ENCODE results near the gene SEPHS2. TPM values are rescaled to one million over a fixed set of nuclear protein-coding genes. Genes with fewer than 3 reads are reported as not detected.
A peak's percentile ranks its signal among the peaks of the same experiment; 100 is the strongest.

Gene SEPHS2
- total RNA-seq, 2 donors from 2014 or later, result 93.3 to 156 TPM

GRCh38 chr16:30414159-30414558, 31.5 kb downstream of the SEPHS2 start:
- Histone ChIP-seq H3K36me3 (no peaks in the 10 kb centered on the region), H3K9ac (ENCODE audit: low read depth in 2 of 2, low read length in 2 of 2) (no peak overlapping the region), H3K4me1 (peaks cover 3% of the 10 kb centered on the region), H3K4me3 (no peak overlapping the region), H3K9me3 (no peaks in the 10 kb centered on the region), H3K27ac (no peak overlapping the region), H3K27me3 (no peaks in the 10 kb centered on the region)
- no peak for DNase-seq
- TF ChIP-seq CTCF (IDR thresholded peaks at IDR 0.05), result no peak
- intact Hi-C loops (cut with DNase I), result loop anchor here (10.0 kb wide), 1 partner anchor 319 kb away; the partner anchor contains the start of genes TBX6 and YPEL3

GRCh38 chr16:30413112-30413806, 32.4 kb downstream of the SEPHS2 start:
- no peak for DNase-seq
- intact Hi-C loops (cut with DNase I), result loop anchor here (10.0 kb wide), 1 partner anchor 318 kb away; the partner anchor contains the start of genes TBX6 and YPEL3
- TF ChIP-seq CTCF (IDR thresholded peaks at IDR 0.05), result no peak
- Histone ChIP-seq H3K9me3 (no peaks in the 10 kb centered on the region), H3K4me1 (peaks cover 3% of the 10 kb centered on the region), H3K9ac (ENCODE audit: low read depth in 2 of 2, low read length in 2 of 2) (no peak overlapping the region), H3K36me3 (no peaks in the 10 kb centered on the region), H3K27me3 (no peaks in the 10 kb centered on the region), H3K27ac (no peak overlapping the region), H3K4me3 (no peak overlapping the region)

- Histone ChIP-seq H3K9ac (ENCODE audit: low read depth in 2 of 2, low read length in 2 of 2) (peak overlapping the region in 1 of 2 donors; percentile 63), H3K27ac (peak overlapping the region; percentile 25)
These were observed 36.3 kb downstream of the SEPHS2 start for GRCh38 chr16:30409125-30410060.

GRCh38 chr16:30407804-30408534, 37.7 kb downstream of the SEPHS2 start:
- peak overlapping the region; percentile 62 for H3K4me3 ChIP-seq
- no peaks in the 10 kb centered on the region for H3K4me1 ChIP-seq
- TF ChIP-seq CTCF (IDR thresholded peaks at IDR 0.05), result no peak
- H3K9ac ChIP-seq (ENCODE audit: low read depth in 2 of 2, low read length in 2 of 2), result peak overlapping the region; percentile 75 to 89
- intact Hi-C loops (cut with DNase I), result no loop called here
- peak overlapping the region; percentile 70 for H3K27ac ChIP-seq
- no peak for DNase-seq
- H3K27me3 ChIP-seq, result no peaks in the 10 kb centered on the region
- no peaks in the 10 kb centered on the region for H3K36me3 ChIP-seq
- no peaks in the 10 kb centered on the region for H3K9me3 ChIP-seq

More at GRCh38 chr16:30409125-30410060, 36.3 kb downstream of the SEPHS2 start:
- intact Hi-C loops (cut with DNase I), result loop anchor here (10.0 kb wide), 1 partner anchor 315 kb away; the partner anchor contains the start of genes TBX6 and YPEL3
- H3K4me1 ChIP-seq, result no peaks in the 10 kb centered on the region
- no peak overlapping the region for H3K4me3 ChIP-seq
- DNase-seq, result peak; percentile 98
- TF ChIP-seq CTCF (IDR thresholded peaks at IDR 0.05), result peak; percentile 93
- no peaks in the 10 kb centered on the region for H3K9me3 ChIP-seq
- no peaks in the 10 kb centered on the region for H3K36me3 ChIP-seq
- no peaks in the 10 kb centered on the region for H3K27me3 ChIP-seq

Measured in colonic mucosa (tissue), 4 donors.